ENCODE data around the gene HSPA9. TPM values are rescaled to one million over a fixed set of nuclear protein-coding genes. Genes with fewer than 3 reads are reported as not detected.
A peak's percentile ranks its signal among the peaks of the same experiment; 100 is the strongest.

HSPA9 gene
- total RNA-seq, 3 donors from 2014 or later: 170 to 182 (median 173) TPM

- DNase-seq: no peak
- Histone ChIP-seq H3K4me1 (ENCODE audit: low read depth) (peaks cover 31% of the 10 kb centered on the region), H3K36me3 (ENCODE audit: low read depth) (no peaks in the 10 kb centered on the region), H3K4me3 (no peak overlapping the region), H3K9me3 (no peaks in the 10 kb centered on the region)
- intact Hi-C loops (cut with DNase I, micrococcal nuclease): no loop called here
- TF ChIP-seq, protein P1, sequence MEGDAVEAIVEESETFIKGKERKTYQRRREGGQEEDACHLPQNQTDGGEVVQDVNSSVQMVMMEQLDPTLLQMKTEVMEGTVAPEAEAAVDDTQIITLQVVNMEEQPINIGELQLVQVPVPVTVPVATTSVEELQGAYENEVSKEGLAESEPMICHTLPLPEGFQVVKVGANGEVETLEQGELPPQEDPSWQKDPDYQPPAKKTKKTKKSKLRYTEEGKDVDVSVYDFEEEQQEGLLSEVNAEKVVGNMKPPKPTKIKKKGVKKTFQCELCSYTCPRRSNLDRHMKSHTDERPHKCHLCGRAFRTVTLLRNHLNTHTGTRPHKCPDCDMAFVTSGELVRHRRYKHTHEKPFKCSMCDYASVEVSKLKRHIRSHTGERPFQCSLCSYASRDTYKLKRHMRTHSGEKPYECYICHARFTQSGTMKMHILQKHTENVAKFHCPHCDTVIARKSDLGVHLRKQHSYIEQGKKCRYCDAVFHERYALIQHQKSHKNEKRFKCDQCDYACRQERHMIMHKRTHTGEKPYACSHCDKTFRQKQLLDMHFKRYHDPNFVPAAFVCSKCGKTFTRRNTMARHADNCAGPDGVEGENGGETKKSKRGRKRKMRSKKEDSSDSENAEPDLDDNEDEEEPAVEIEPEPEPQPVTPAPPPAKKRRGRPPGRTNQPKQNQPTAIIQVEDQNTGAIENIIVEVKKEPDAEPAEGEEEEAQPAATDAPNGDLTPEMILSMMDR (IDR thresholded peaks at IDR 0.05): no peak
- no peak for ATAC-seq
Observed at GRCh38 chr5:138545919-138546562, 29.2 kb downstream of the HSPA9 start.

- intact Hi-C loops (cut with DNase I, micrococcal nuclease): no loop called here
- DNase-seq (peak in 1 of 3 donors; percentile 23), ATAC-seq (no peak)
- H3K36me3 ChIP-seq (ENCODE audit: low read depth): no peaks in the 10 kb centered on the region
- H3K4me1 ChIP-seq (ENCODE audit: low read depth): peaks cover 39% of the 10 kb centered on the region
- peak overlapping the region; percentile 98 for H3K4me3 ChIP-seq
- TF ChIP-seq, protein P1 (IDR thresholded peaks at IDR 0.05): no peak
- H3K9me3 ChIP-seq: no peaks in the 10 kb centered on the region
Observed at GRCh38 chr5:138544181-138545134, 30.7 kb downstream of the HSPA9 start.

GRCh38 chr5:138543730-138544104, 31.5 kb downstream of the HSPA9 start:
- intact Hi-C loops (cut with DNase I, micrococcal nuclease): no loop called here
- TF ChIP-seq, protein P1 (IDR thresholded peaks at IDR 0.05): no peak
- H3K9me3 ChIP-seq: no peaks in the 10 kb centered on the region
- H3K4me1 ChIP-seq (ENCODE audit: low read depth): peaks cover 39% of the 10 kb centered on the region
- no peak for DNase-seq
- ATAC-seq: peak; percentile 64
- peak overlapping the region; percentile 98 for H3K4me3 ChIP-seq
- H3K36me3 ChIP-seq (ENCODE audit: low read depth): no peaks in the 10 kb centered on the region

DNA sequence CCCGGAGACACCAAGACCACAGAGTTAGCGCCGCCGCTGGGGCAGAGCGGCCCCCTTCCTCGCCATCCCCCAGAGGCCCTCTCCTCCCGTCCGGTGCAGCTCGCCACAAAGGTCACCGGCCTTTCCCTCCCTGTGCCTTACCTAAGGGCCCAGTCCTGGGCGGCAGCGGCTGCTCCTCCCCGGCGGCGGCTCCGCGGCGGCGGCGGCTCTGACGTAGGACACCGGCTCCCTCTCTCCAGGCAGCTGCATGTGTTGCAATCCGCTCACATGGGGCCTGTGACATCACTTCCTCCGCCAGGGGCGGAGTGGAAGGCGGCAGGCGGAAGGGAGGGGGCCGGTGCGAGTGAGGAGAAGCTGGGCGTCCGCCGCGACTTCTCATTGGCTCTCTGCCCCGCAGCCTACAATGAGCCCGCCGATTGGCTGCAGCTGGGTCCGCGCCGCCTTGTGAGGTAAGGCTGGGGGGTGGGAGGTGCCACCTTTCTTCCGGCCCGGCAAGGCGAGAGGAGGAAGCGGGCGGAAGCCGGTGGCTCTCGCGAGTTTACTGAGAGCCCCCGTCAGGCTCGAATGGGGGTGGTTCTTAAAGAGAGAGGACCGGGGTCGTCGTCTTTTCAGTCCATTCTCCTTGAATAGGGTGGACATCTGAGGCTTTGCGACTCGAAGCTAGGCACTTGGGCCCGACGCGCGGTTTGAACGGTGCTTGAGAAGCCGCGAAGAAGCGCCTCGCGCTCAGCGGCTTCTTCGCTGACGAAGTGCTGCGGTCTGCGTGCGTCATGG, 32.1 kb downstream of the HSPA9 start, which contains the start of gene ETF1:
TSS of gene ETF1 (minus strand) at position 281 of the 774 bp plus-strand sequence. CDS start 318 bp downstream, outside the sequence.
- Histone ChIP-seq H3K9me3 (no peaks in the 10 kb centered on the region), H3K36me3 (ENCODE audit: low read depth) (no peaks in the 10 kb centered on the region), H3K4me1 (ENCODE audit: low read depth) (peaks cover 39% of the 10 kb centered on the region), H3K4me3 (peak within 1 kb of the TSS; percentile 98)
- intact Hi-C loops (cut with DNase I, micrococcal nuclease): no loop called here
- ATAC-seq (peak; percentile 96), DNase-seq (peak; percentile 99 to 100 (median 100))
- TF ChIP-seq, protein P1 (IDR thresholded peaks at IDR 0.05): peak; percentile 27

Data from mucosa of descending colon (tissue), 3 donors.